H1 (cell line): Measurements from ENCODE around the gene PDE1C. TPM values are rescaled to one million over a fixed set of nuclear protein-coding genes. Genes with fewer than 3 reads are reported as not detected.

Experiments used
- CTCF ChIA-PET: fragments of 300-600 bp; sonication (Branson Sonifier 250); formaldehyde crosslinking; loops from one replicate; lab custom pipeline; 2021; ENCODE audit not compliant: partially characterized antibody; lab: Charles Lee
- POLR2A ChIA-PET: fragments of 300-600 bp; sonication (Branson Sonifier 250); formaldehyde crosslinking; loops from one replicate; lab custom pipeline; 2021; ENCODE audit warnings: inconsistent platforms; ENCODE audit not compliant: partially characterized antibody; lab: Charles Lee
- DNase-seq, 2 experiments: peaks; one replicate each; pipeline versions ENCODE4 v3.0.0 to v3.0.0-alpha.2; 2010 to 2022; ENCODE audit warnings: low spot score in 2 of 2, low read depth in 1 of 2, mixed read lengths in 1 of 2
- FAIRE-seq: peaks from 2 replicates; lab custom pipeline; 2011; peaks lifted over from hg19 to GRCh38; lab: Jason Lieb, UNC
- H2AFZ ChIP-seq: 2 replicates; pipeline ENCODE4 v1.8.1; 2012; ENCODE audit warnings: low read length, inconsistent platforms
- H2AK5ac ChIP-seq: 2 replicates; pipeline ENCODE4 v1.6.1; 2013; ENCODE audit warnings: low read depth, low read length
- H2BK120ac ChIP-seq: replicated peaks from 2 replicates; pipeline ENCODE3; 2013; ENCODE audit warnings: low read depth, low read length, inconsistent platforms
- H2BK12ac ChIP-seq: 2 replicates; pipeline ENCODE4 v1.6.1; 2013; ENCODE audit warnings: low read depth, low read length
- H2BK15ac ChIP-seq: 2 replicates; pipeline ENCODE4 v1.6.1; 2013; ENCODE audit warnings: low read length
- H2BK20ac ChIP-seq: 2 replicates; pipeline ENCODE4 v1.6.1; 2013; ENCODE audit warnings: low read length
- H2BK5ac ChIP-seq: 2 replicates; pipeline ENCODE4 v1.6.1; 2013; ENCODE audit warnings: low read depth, low read length
- H3K14ac ChIP-seq: 2 replicates; pipeline ENCODE4 v1.6.1; 2013; ENCODE audit warnings: inconsistent platforms; ENCODE audit not compliant: insufficient read length
- H3K18ac ChIP-seq: 2 replicates; pipeline ENCODE4 v1.6.1; 2013; ENCODE audit warnings: low read length; ENCODE audit errors: extremely low read depth
- H3K23ac ChIP-seq: 2 replicates; pipeline ENCODE4 v1.6.1; 2013; ENCODE audit warnings: inconsistent platforms; ENCODE audit not compliant: insufficient read length
- H3K23me2 ChIP-seq: 2 replicates; pipeline ENCODE4 v1.6.1; 2013; ENCODE audit warnings: low read depth, low read length
- H3K27ac ChIP-seq: 2 replicates; pipeline ENCODE4 v1.6.1; 2011; ENCODE audit warnings: low read depth, low read length, inconsistent platforms
- H3K27me3 ChIP-seq, 4 experiments: replicated peaks in 1 of 4; 1 replicate in 1 of 4; 2 replicates in 3 of 4; pipeline versions ENCODE4 v1.6.1 to v1.8.1; 2011 to 2013; ENCODE audit warnings: low read length in 3 of 4, mild to moderate bottlenecking in 3 of 4, inconsistent platforms in 2 of 4, mixed read lengths in 2 of 4, moderate library complexity in 1 of 4; ENCODE audit not compliant: control insufficient read depth in 3 of 4, insufficient read depth in 3 of 4; ENCODE audit errors: extremely low read depth in 1 of 4
- H3K36me3 ChIP-seq, 4 experiments: 2 replicates each; pipeline versions ENCODE4 v1.6.1 to v1.8.1; 2011 to 2013; ENCODE audit warnings: mild to moderate bottlenecking in 4 of 4, low read length in 3 of 4, moderate library complexity in 2 of 4, control low read depth in 1 of 4, inconsistent platforms in 1 of 4; ENCODE audit not compliant: insufficient read depth in 4 of 4, control insufficient read depth in 2 of 4
- H3K4ac ChIP-seq: replicated peaks from 2 replicates; pipeline ENCODE3; 2013; ENCODE audit warnings: low read length, low read depth, mixed read lengths, inconsistent platforms; ENCODE audit not compliant: insufficient read length
- H3K4me1 ChIP-seq, 4 experiments: replicated peaks in 1 of 4; 1 replicate in 1 of 4; 2 replicates in 3 of 4; pipeline versions ENCODE4 v1.6.1 to v1.8.1; 2011 to 2013; ENCODE audit warnings: low read length in 3 of 4, inconsistent platforms in 2 of 4, mixed read lengths in 1 of 4; ENCODE audit not compliant: insufficient read depth in 4 of 4, control insufficient read depth in 3 of 4
- H3K4me2 ChIP-seq, 2 experiments: 2 replicates each; pipeline versions ENCODE4 v1.6.1 to v1.8.1; 2011 to 2013; ENCODE audit warnings: low read depth in 2 of 2, low read length in 2 of 2, control low read depth in 1 of 2, inconsistent platforms in 1 of 2, mild to moderate bottlenecking in 1 of 2; ENCODE audit not compliant: insufficient read depth in 1 of 2
- H3K4me3 ChIP-seq, 4 experiments: fragments of 200-600, 300-600 bp in 1 of 4; sonication (generic), shearing (Covaris generic), sonication (Bioruptor Twin) in 1 of 4; 2 replicates each; pipeline versions ENCODE4 v1.5.1 to v1.8.1; 2011 to 2016; ENCODE audit warnings: low read length in 4 of 4, low read depth in 3 of 4, control low read depth in 2 of 4, inconsistent platforms in 2 of 4, mild to moderate bottlenecking in 2 of 4, mixed read lengths in 1 of 4, moderate library complexity in 1 of 4; ENCODE audit not compliant: insufficient read depth in 2 of 4; ENCODE audit errors: extremely low read depth in 1 of 4
- H3K56ac ChIP-seq: replicated peaks from 2 replicates; pipeline ENCODE3; 2013; ENCODE audit warnings: low read depth, mild to moderate bottlenecking, mixed read lengths, low read length, inconsistent platforms; ENCODE audit not compliant: insufficient read length
- H3K79me1 ChIP-seq: 2 replicates; pipeline ENCODE4 v1.6.1; 2013; ENCODE audit warnings: low read depth, low read length, control low read depth
- H3K79me2 ChIP-seq, 2 experiments: 2 replicates each; pipeline versions ENCODE4 v1.6.1 to v1.8.1; 2012 to 2013; ENCODE audit warnings: low read length in 2 of 2, mild to moderate bottlenecking in 2 of 2, inconsistent platforms in 1 of 2; ENCODE audit not compliant: insufficient read depth in 2 of 2, control insufficient read depth in 1 of 2
- H3K9ac ChIP-seq, 4 experiments: replicated peaks in 1 of 4; 1 replicate in 1 of 4; 2 replicates in 3 of 4; pipeline versions ENCODE4 v1.6.1 to v1.8.1; 2011 to 2013; ENCODE audit warnings: low read depth in 3 of 4, low read length in 3 of 4, control low read depth in 2 of 4, mild to moderate bottlenecking in 2 of 4, moderate library complexity in 2 of 4, inconsistent platforms in 1 of 4; ENCODE audit errors: extremely low read depth in 1 of 4
- H3K9me3 ChIP-seq, 2 experiments: 2 replicates each; pipeline versions ENCODE4 v1.6.1 to v1.8.1; 2012 to 2013; ENCODE audit warnings: mild to moderate bottlenecking in 2 of 2, moderate library complexity in 2 of 2, control low read depth in 1 of 2, inconsistent platforms in 1 of 2, low read depth in 1 of 2, low read length in 1 of 2, mixed read lengths in 1 of 2; ENCODE audit not compliant: insufficient read depth in 2 of 2
- H4K20me1 ChIP-seq, 2 experiments: replicated peaks in 1 of 2; 2 replicates each; pipeline versions ENCODE3 to v1.8.1; 2011 to 2013; ENCODE audit warnings: inconsistent platforms in 2 of 2, low read length in 2 of 2, mild to moderate bottlenecking in 1 of 2; ENCODE audit not compliant: insufficient read depth in 2 of 2, control insufficient read depth in 1 of 2
- H4K5ac ChIP-seq: 2 replicates; pipeline ENCODE4 v1.6.1; 2013; ENCODE audit warnings: low read length, low read depth, mixed read lengths, inconsistent platforms; ENCODE audit not compliant: insufficient read length
- H4K8ac ChIP-seq: 2 replicates; pipeline ENCODE4 v1.8.0; 2013; ENCODE audit warnings: mild to moderate bottlenecking, moderate library complexity, low read length, inconsistent platforms; ENCODE audit not compliant: insufficient read depth; ENCODE audit errors: extremely low read depth
- H4K91ac ChIP-seq: replicated peaks from 2 replicates; pipeline ENCODE3; 2013; ENCODE audit warnings: low read length, mixed read lengths, inconsistent platforms; ENCODE audit not compliant: insufficient read length
- ASH2L ChIP-seq: fragments of 200-600, 300-600 bp; sonication (generic); IDR thresholded peaks from one replicate; pipeline ENCODE4 v1.7.1; 2017; ENCODE audit warnings: low read length
- CBX8 ChIP-seq: fragments of 300-800, 300-1000 bp; sonication (generic); IDR thresholded peaks from 2 replicates; pipeline ENCODE4 v1.7.1; 2016; ENCODE audit warnings: low read depth, low read length, borderline replicate concordance
- CHD1 ChIP-seq: IDR thresholded peaks from 2 replicates; pipeline ENCODE4 v1.6.1; 2012; ENCODE audit warnings: low read depth, low read length, improper control_type of control experiment
- CTBP2 ChIP-seq: IDR thresholded peaks from 2 replicates; pipeline ENCODE4 v1.7.0; 2011; ENCODE audit warnings: borderline replicate concordance, mild to moderate bottlenecking, moderate library complexity, mixed read lengths, low read length; ENCODE audit not compliant: insufficient read depth, insufficient read length
- EP300 ChIP-seq, 2 experiments: IDR thresholded peaks; 1 replicate in 1 of 2; 2 replicates in 1 of 2; pipeline ENCODE4 v1.6.1; 2011 to 2012; ENCODE audit warnings: low read depth in 2 of 2, low read length in 2 of 2, mild to moderate bottlenecking in 2 of 2, borderline replicate concordance in 1 of 2, inconsistent platforms in 1 of 2, moderate library complexity in 1 of 2
- FOSL1 ChIP-seq: IDR thresholded peaks from 2 replicates; pipeline ENCODE4 v1.6.1; 2011; ENCODE audit warnings: mild to moderate bottlenecking, low read depth, low read length, moderate library complexity; ENCODE audit not compliant: insufficient read depth
- KDM4A ChIP-seq: IDR thresholded peaks from one replicate; pipeline ENCODE4 v1.7.1; 2012; ENCODE audit warnings: low read depth, mild to moderate bottlenecking, moderate library complexity, low read length, inconsistent platforms; ENCODE audit not compliant: severe bottlenecking
- NANOG ChIP-seq: IDR thresholded peaks from 2 replicates; pipeline ENCODE4 v1.6.1; 2011; ENCODE audit warnings: low read length, low read depth, mild to moderate bottlenecking, inconsistent platforms; ENCODE audit not compliant: insufficient read depth, poor library complexity, severe bottlenecking
- PHF8 ChIP-seq: fragments of 200-600 bp; sonication (generic); conservative IDR thresholded peaks from 2 replicates; pipeline ENCODE4 v1.7.1; 2012; ENCODE audit warnings: low read depth, mild to moderate bottlenecking, inconsistent platforms, low read length, moderate library complexity
- RAD21 ChIP-seq, 2 experiments: IDR thresholded peaks in 1 of 2; conservative IDR thresholded peaks in 1 of 2; 2 replicates each; pipeline ENCODE4 v1.6.1; 2011; ENCODE audit warnings: low read depth in 2 of 2, low read length in 2 of 2, improper control_type of control experiment in 1 of 2, inconsistent platforms in 1 of 2, mild to moderate bottlenecking in 1 of 2, moderate library complexity in 1 of 2
- RXRA ChIP-seq: IDR thresholded peaks from 2 replicates; pipeline ENCODE4 v1.6.1; 2011; ENCODE audit warnings: low read depth, mild to moderate bottlenecking, low read length, moderate library complexity; ENCODE audit not compliant: insufficient read depth
- TAF1 ChIP-seq: IDR thresholded peaks from 2 replicates; pipeline ENCODE4 v1.6.1; 2011; ENCODE audit warnings: mild to moderate bottlenecking, low read depth, low read length
- YY1 ChIP-seq: IDR thresholded peaks from 2 replicates; pipeline ENCODE4 v1.6.1; 2011; ENCODE audit warnings: low read depth, mild to moderate bottlenecking, low read length
- WGBS, 2 experiments: shearing (Covaris generic) in 1 of 2; methylation state at CpG; one replicate each; pipeline versions ENCODE4 v1.1.6 to v1.1.7; 2013 to 2015; ENCODE audit warnings: low lambda C conversion rate in 2 of 2, mixed read lengths in 2 of 2, inconsistent platforms in 1 of 2, low coverage in 1 of 2, missing lambda C conversion rate in 1 of 2; ENCODE audit not compliant: insufficient replicate concordance in 2 of 2, insufficient coverage in 1 of 2, insufficient read length in 1 of 2; ENCODE audit errors: extremely low coverage in 1 of 2, missing lambda C conversion rate in 1 of 2; 5-methylcytosine and 5-hydroxymethylcytosine counted together
- polyA plus RNA-seq, 7 experiments: library from polyadenylated mRNA; depleted of rRNA in 3 of 7; stranded (reverse) in 5 of 7; unstranded in 2 of 7; fragments of >200 nt in 5 of 7; fragments of 200-250 nt in 2 of 7; gene quantifications; 1 replicate in 5 of 7; 2 replicates in 1 of 7; 4 replicates in 1 of 7; pipeline versions ENCODE4 v1.2.1 to v1.2.3, GENCODE V29; 2011 to 2013; ENCODE audit warnings: missing spikeins in 2 of 7, mixed read lengths in 2 of 7
- total RNA-seq: library from RNA; stranded (reverse); fragmentation: NEBNext Ultra II Directional; extraction: Animal tissue kit (Norgen Biotek cat#: 25700); gene quantifications from 2 replicates; pipeline ENCODE4 v1.2.1, GENCODE V29; 2021

Gene PDE1C
- total and polyA plus RNA-seq, 2 of the 8 experiments (the other 6 are each of a cell fraction or from before 2014, with no cell fraction given) = 0.11 to 1.1 TPM

GRCh38 chr7:32049599-32049998 is 20.6 kb downstream of the PDE1C start:
- H3K9me3 ChIP-seq = no peaks in the 10 kb centered on the region; a peak in 2 of 4 replicates
- H2BK15ac ChIP-seq = no peak overlapping the region
- FAIRE-seq (no peak), DNase-seq (no peak)
- no peak overlapping the region for H2BK20ac ChIP-seq
- H3K18ac ChIP-seq = no peak overlapping the region
- H3K27ac ChIP-seq = no peak overlapping the region
- no peak overlapping the region for H2AFZ ChIP-seq
- no peaks in the 10 kb centered on the region for H4K20me1 ChIP-seq
- H3K4me3 ChIP-seq = no peak overlapping the region
- peaks cover 0 to 1% (median 0%) of the 10 kb centered on the region in 4 experiments; a peak in 1 of 7 replicates for H3K27me3 ChIP-seq
- H3K79me2 ChIP-seq = no peaks in the 10 kb centered on the region
- H4K91ac ChIP-seq = no peak overlapping the region
- H3K23me2 ChIP-seq = no peaks in the 10 kb centered on the region
- no peak overlapping the region for H4K8ac ChIP-seq
- no peak overlapping the region for H3K23ac ChIP-seq
- no peak overlapping the region for H2BK5ac ChIP-seq
- H3K4me1 ChIP-seq = peaks cover 0 to 4% (median 0%) of the 10 kb centered on the region in 4 experiments; a peak in 3 of 7 replicates
- no peak overlapping the region for H3K56ac ChIP-seq
- no peaks in the 10 kb centered on the region for H3K79me1 ChIP-seq
- no peak overlapping the region for H2AK5ac ChIP-seq
- H3K9ac ChIP-seq = no peak overlapping the region
- H3K36me3 ChIP-seq = no peaks in the 10 kb centered on the region
- H4K5ac ChIP-seq = no peak overlapping the region
- H3K4me2 ChIP-seq = no peak overlapping the region
- H3K14ac ChIP-seq = no peak overlapping the region
- H2BK120ac ChIP-seq = no peak overlapping the region
- 67% methylated on average over 3 of the region's 3 CpGs; no CpG with 5 or more reads in 1 of the 2 experiments for WGBS, 2 experiments
- no peak overlapping the region for H2BK12ac ChIP-seq
- CTCF ChIA-PET = interaction anchor here (2.9 kb wide), 1 partner anchor 11 kb away, joined by 16 read pairs; no protein-coding TSS in a partner anchor
- H3K4ac ChIP-seq = no peak overlapping the region
- TF ChIP-seq FOSL1 (no peak), YY1 (no peak), RXRA (no peak), CBX8 (no peak), NANOG (no peak), ASH2L (no peak), PHF8 (no peak), RAD21 (IDR thresholded peaks at IDR 0.05 in 1 of 2, conservative IDR thresholded peaks at IDR 0.05 in 1 of 2; ENCODE audit: low read depth in 2 of 2, low read length in 2 of 2) (no peak), TAF1 (no peak), CTBP2 (no peak), EP300 (IDR thresholded peaks at IDR 0.05; ENCODE audit: borderline replicate concordance in 1 of 2, low read depth in 2 of 2, low read length in 2 of 2) (no peak), CHD1 (no peak), KDM4A (no peak)
- TF ChIP-seq, all 59 proteins: peak for 0
- POLR2A ChIA-PET = no interaction called here
